ENCODE measurements around the gene SLC25A39. TPM values are rescaled to one million over a fixed set of nuclear protein-coding genes. Genes with fewer than 3 reads are reported as not detected.

SLC25A39 gene
- total and polyA plus RNA-seq, 2 donors (not counting 3 experiments of a cell fraction or from before 2014, with no cell fraction given) = 88.5 to 151 TPM

GRCh38 chr17:44309472-44309871 is 15.2 kb downstream of the SLC25A39 start:
- FAIRE-seq (no peak), DNase-seq (ENCODE audit: low read depth, low spot score) (no peak)
- dilution Hi-C loops (cut with MboI; ENCODE audit: extremely low pct_ligation_motif_present, low sequenced_read_pairs) = no loop called here
- no peak for TF ChIP-seq FOS (IDR thresholded peaks at IDR 0.05; ENCODE audit: borderline replicate concordance, insufficient read depth, low read length)
- no peak for TF ChIP-seq CTCF (IDR thresholded peaks at IDR 0.05; ENCODE audit: extremely low read depth in 1 of 2, insufficient read depth in 1 of 2, low read depth in 1 of 2, low read length in 2 of 2)
- no peak for TF ChIP-seq POLR2AphosphoS5 (IDR thresholded peaks at IDR 0.05; ENCODE audit: insufficient read depth, low read depth, low read length)
- no peak for TF ChIP-seq JUN (IDR thresholded peaks at IDR 0.05; ENCODE audit: borderline replicate concordance, insufficient read depth, insufficient read length, low read depth)
- no peak for TF ChIP-seq EZH2 (IDR thresholded peaks at IDR 0.05; ENCODE audit: borderline replicate concordance, low read depth, low read length, severe bottlenecking)
- no peak for TF ChIP-seq GATA2 (IDR thresholded peaks at IDR 0.05; ENCODE audit: insufficient read depth, insufficient read length, low read depth, low read length)
- no peak for TF ChIP-seq MAX (IDR thresholded peaks at IDR 0.05; ENCODE audit: insufficient read depth, insufficient read length)
- TF ChIP-seq MYC (IDR thresholded peaks at IDR 0.05; ENCODE audit: low read depth, low read length) = no peak
- no peak for TF ChIP-seq POLR2A (IDR thresholded peaks at IDR 0.05; ENCODE audit: low read depth, low read length)
- no TSS peak for BruUV-seq (replicated peaks)
- Histone ChIP-seq H3K4me1 (ENCODE audit: control insufficient read depth, extremely low read depth, insufficient read depth, low read length) (no peaks in the 10 kb centered on the region), H3K9ac (replicated peaks; ENCODE audit: extremely low read depth, insufficient read depth, low read length) (no peak overlapping the region), H3K27ac (ENCODE audit: insufficient read depth, low read depth, low read length) (no peak overlapping the region), H4K20me1 (replicated peaks; ENCODE audit: control insufficient read depth, extremely low read depth, insufficient read depth, low read length) (no peaks in the 10 kb centered on the region), H3K9me3 (replicated peaks; ENCODE audit: control insufficient read depth, insufficient read depth, low read length) (no peaks in the 10 kb centered on the region), H3K36me3 (ENCODE audit: control insufficient read depth in 2 of 2, extremely low read depth in 1 of 2, insufficient read depth in 2 of 2, low read length in 2 of 2) (no peaks in the 10 kb centered on the region), H3K79me2 (ENCODE audit: control insufficient read depth, insufficient read depth, low read length) (no peaks in the 10 kb centered on the region), H3K4me3 (replicated peaks in 1 of 3; ENCODE audit: insufficient read depth in 1 of 3, low read depth in 1 of 3, low read length in 3 of 3) (no peak overlapping the region), H2AFZ (ENCODE audit: low read depth, low read length) (no peak overlapping the region), H3K9me1 (replicated peaks; ENCODE audit: control insufficient read depth, extremely low read depth, insufficient read depth, low read length) (no peaks in the 10 kb centered on the region), H3K27me3 (ENCODE audit: control insufficient read depth in 2 of 2, insufficient read depth in 2 of 2, low read length in 2 of 2) (peaks cover 23 to 27% of the 10 kb centered on the region in 2 experiments), H3K4me2 (ENCODE audit: insufficient read depth, low read length) (no peak overlapping the region)
- ChIA-PET CTCF (interaction anchor here (0.5 to 1.7 kb wide), 4 partner anchors 9 to 99 kb away, joined by 3 to 6 read pairs (median 4); no protein-coding TSS in a partner anchor), POLR2A (no interaction called here)
- intact Hi-C loops (cut with micrococcal nuclease) = loop anchor here (5.0 kb wide), 1 partner anchor 87 kb away; no protein-coding TSS in a partner anchor
